HG03060 (cell line): ENCODE data around the gene PTPN11.
"Not testable (repeated sequence)": the region's sequence is repeated elsewhere in the genome, so short reads cannot be mapped to it uniquely, and the experiment has no call there.

Experiments used
- ATAC-seq: cut with Tn5 transposase; IDR thresholded peaks from one replicate; pipeline ENCODE4 v1.9.1; 2021; ENCODE audit warnings: low read depth, moderate number of reproducible peaks; ENCODE audit not compliant: unreplicated experiment

PTPN11 gene

GRCh38 chr12:112409064-112409905 is 9.5 kb upstream of the PTPN11 start, which contains the start of gene RPL6:
RPL6 (minus strand) TSS chr12:112409605; CDS start chr12:112408656, 949 bp downstream.
- ATAC-seq: no peak

- ATAC-seq: no peak
These were observed 8.9 kb upstream of the PTPN11 start for GRCh38 chr12:112409906-112410244.

GRCh38 chr12:112413855-112414625 is 4.7 kb upstream of the PTPN11 start:
- ATAC-seq: no peak

GRCh38 chr12:112415457-112415856 is 3.3 kb upstream of the PTPN11 start:
- ATAC-seq: not testable (repeated sequence)

DNA sequence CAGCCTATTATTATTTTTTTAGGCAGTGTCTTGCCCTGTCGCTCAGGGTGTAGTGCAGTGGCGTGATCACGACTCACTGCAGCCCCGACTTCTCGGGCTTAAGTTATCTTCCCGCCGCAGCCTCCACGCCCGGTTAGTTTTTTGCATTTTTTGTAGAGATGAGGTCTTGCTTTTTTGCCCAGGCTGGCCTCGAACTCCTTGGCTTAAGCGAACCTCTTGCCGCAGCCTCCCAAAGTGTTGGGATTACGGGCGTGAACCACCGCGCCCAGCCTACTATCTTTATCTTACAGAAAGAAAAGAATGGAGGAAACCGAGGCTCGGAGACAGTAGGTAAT is 507 bp upstream of the PTPN11 start:
- no peak for ATAC-seq

GRCh38 chr12:112419297-112420133 is 768 bp downstream of the PTPN11 start:
- ATAC-seq: peak; percentile 9

DNA sequence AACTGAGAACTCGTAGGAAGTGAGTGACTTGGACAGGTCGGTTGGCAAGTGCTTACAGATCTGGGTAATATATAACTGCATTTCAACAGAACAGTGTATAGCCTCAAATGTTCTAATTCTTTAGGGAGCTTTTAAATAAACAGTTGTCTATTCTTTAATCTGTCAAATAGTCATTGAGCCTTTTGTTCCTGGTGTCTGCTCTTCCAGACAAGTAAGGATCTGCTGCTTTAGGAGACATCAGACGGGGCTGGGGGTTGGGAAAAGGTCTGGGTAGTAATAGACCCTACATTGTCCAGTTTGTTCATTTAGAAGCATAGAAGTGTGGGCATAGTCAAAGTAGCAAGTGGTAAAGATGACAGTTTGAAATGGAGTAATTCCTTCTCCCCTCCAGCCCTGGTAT is 2.0 kb downstream of the PTPN11 start:
- ATAC-seq: no peak

- ATAC-seq: no peak
These were observed 2.6 kb downstream of the PTPN11 start for GRCh38 chr12:112421363-112421762.

- ATAC-seq: no peak
These were observed 3.8 kb downstream of the PTPN11 start for GRCh38 chr12:112422531-112422930.

DNA sequence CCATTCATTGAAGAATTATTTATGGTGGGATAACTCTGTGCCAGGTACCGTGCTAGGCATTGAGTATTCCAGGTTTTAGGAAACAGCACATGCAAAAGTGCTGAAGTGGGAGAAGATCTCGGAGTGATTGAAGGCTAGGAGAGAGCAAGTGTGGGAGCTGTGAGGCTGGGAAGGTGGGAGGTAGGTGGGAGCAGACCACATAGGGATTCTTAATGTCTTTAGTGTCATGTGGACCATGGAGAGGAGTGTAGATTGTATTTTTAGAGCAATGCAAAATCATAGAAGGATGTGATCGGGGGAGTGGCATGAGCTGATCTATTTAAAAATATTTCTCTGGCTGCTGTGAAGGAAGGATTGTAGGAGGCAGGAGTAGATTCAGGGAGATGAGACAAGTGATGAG is 5.4 kb downstream of the PTPN11 start:
- ATAC-seq: no peak

GRCh38 chr12:112425582-112426382 is 7.0 kb downstream of the PTPN11 start:
- no peak for ATAC-seq

- ATAC-seq: no peak
These were observed 9.0 kb downstream of the PTPN11 start for GRCh38 chr12:112427760-112428159.

DNA sequence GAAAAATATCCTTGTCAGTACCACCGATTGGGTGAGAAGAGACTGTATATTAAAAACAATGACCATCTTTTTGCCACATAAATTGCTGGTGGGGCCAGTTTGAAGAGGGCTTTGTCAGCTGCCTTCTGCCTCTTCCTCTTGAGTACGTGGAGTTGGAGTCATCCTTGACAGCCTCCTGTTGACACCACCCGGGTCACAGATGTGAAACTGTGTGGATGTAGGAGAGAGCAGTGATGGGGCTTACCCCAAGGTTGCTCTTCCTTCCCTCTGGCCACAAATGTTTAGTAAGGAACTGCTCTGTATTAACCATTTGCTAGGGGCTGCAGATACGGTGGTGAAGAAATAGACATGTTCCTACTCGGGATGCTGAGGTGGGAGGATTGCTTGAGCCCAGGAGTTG is 12.2 kb downstream of the PTPN11 start:
- ATAC-seq: no peak

DNA sequence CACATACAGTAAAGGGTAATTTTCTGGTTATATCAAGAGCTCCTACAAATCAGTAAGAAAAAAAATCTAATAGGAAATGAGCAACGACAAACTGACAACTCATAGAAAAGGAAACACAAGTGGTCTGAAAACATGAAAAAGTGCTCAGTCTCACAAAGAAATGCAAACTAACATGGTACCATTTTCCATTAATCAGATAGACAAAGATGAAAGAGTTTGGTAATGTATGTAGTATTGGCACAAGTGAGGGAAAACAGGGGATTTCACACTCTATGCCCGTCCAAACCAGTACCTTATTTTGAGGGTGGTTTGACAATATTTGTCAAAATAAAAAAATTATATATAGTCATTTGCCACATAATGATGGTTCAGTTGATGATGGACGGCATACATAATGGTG is 13.2 kb downstream of the PTPN11 start:
- no peak for ATAC-seq

DNA sequence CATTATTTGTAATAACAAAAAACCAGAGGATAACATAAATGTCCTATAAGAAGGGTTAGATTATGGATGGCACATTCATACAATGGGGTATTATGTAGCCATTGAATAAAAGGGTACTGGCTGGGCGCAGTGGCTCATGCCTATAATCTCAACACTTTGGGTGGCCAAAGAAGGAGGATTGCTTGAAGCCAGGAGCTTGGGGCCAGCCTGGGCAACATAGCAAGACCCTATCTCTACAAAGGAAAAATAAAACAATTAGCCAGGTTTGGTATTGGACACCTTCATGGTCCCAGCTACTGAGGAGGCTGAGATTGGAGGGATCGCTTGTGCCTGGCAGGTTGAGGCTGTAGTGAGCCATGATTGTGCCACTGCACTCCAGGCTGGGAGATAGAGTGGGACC is 14.8 kb downstream of the PTPN11 start:
- no peak for ATAC-seq

- not testable (repeated sequence) for ATAC-seq
These were observed 19.9 kb downstream of the PTPN11 start for GRCh38 chr12:112438645-112439044.

DNA sequence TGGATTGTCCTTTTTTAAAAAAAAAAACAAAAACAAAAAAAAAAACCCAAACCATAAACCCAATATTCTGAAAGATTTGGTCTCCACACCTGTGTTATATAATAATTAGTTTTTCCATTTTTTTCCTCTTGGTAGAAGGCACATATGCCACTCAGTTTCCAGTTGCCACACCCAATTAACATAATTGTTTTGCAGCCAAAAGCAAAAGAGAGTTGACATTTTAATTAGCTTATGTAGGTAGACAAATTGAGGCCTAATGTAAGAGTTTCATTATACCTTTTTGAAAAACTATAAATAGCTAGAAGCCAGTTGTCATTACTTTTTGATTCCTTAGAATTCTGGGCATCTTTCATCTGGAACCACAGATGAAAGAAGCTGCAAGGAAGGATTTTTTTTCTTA is 21.0 kb downstream of the PTPN11 start:
- ATAC-seq: no peak

- ATAC-seq: not testable (repeated sequence)
These were observed 21.9 kb downstream of the PTPN11 start for GRCh38 chr12:112440653-112441052.

DNA sequence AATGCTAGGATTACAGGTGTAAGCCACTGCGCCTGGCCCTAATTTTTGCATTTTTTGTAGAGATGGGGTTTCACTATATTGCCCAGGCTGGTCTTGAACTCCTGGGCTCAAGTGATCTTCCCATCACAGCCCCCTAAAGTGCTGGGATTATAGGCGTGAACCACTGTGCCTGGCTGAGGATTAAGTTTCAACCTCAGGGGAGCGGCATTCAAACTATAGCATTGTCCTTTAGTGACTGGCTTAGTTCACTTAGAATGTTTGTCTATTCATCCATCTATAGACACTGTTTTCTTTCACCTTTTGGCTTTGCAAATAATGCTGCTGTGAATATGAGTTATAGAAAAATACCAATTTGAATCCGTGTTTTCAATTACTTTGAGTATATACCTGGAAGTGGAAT is 25.2 kb downstream of the PTPN11 start:
- ATAC-seq: no peak

- no peak for ATAC-seq
These were observed 27.4 kb downstream of the PTPN11 start for GRCh38 chr12:112446008-112446725.
